Measurements from ENCODE around the gene FRRS1.

The FRRS1 gene

GRCh38 chr1:99789715-99790114 lies 23.3 kb upstream of the FRRS1 start:
- Histone ChIP-seq H4K8ac (ENCODE audit: low read length) (no peak overlapping the region), H3K4ac (ENCODE audit: low read depth in 1 of 2, low read length in 2 of 2) (no peak overlapping the region), H2BK5ac (ENCODE audit: low read depth, low read length, poor library complexity, severe bottlenecking) (no peak overlapping the region), H3K27me3 (ENCODE audit: control insufficient read depth in 1 of 2, insufficient read depth in 1 of 2, low read length in 2 of 2) (no peaks in the 10 kb centered on the region), H3K36me3 (ENCODE audit: control insufficient read depth in 1 of 2, insufficient read depth in 2 of 2, low read depth in 1 of 2, low read length in 2 of 2) (no peaks in the 10 kb centered on the region), H3K4me3 (ENCODE audit: insufficient read depth in 1 of 2, low read depth in 1 of 2, low read length in 2 of 2) (no peak overlapping the region), H3K9ac (ENCODE audit: low read length) (no peak overlapping the region), H3K14ac (ENCODE audit: low read length in 2 of 2) (no peak overlapping the region), H2AFZ (ENCODE audit: low read depth, low read length) (no peak overlapping the region), H3K79me1 (replicated peaks; ENCODE audit: low read length, poor library complexity, severe bottlenecking) (no peaks in the 10 kb centered on the region), H3K4me2 (ENCODE audit: low read length, poor library complexity, severe bottlenecking) (no peak overlapping the region), H2BK12ac (ENCODE audit: low read length in 2 of 2) (no peak overlapping the region), H3K9me3 (ENCODE audit: control insufficient read depth, low read length) (no peaks in the 10 kb centered on the region), H3K23ac (ENCODE audit: low read length in 2 of 2) (no peak overlapping the region), H4K91ac (ENCODE audit: low read length) (no peak overlapping the region), H3K18ac (ENCODE audit: low read depth in 1 of 2, low read length in 2 of 2) (no peak overlapping the region), H3K4me1 (ENCODE audit: control insufficient read depth, insufficient read depth, low read depth, low read length) (no peaks in the 10 kb centered on the region), H2BK15ac (ENCODE audit: low read depth, poor library complexity, severe bottlenecking) (no peak overlapping the region), H2AK5ac (ENCODE audit: low read length, severe bottlenecking) (no peak overlapping the region), H3K27ac (ENCODE audit: low read length, poor library complexity, severe bottlenecking) (no peak overlapping the region), H2BK120ac (ENCODE audit: low read depth, low read length) (no peak overlapping the region)
- WGBS = 56% methylated on average over 2 of the region's 2 CpGs
- DNase-seq = no peak

- no peaks in the 10 kb centered on the region for H3K9me3 ChIP-seq (ENCODE audit: control insufficient read depth, low read length)
- H3K27me3 ChIP-seq (ENCODE audit: control insufficient read depth in 1 of 2, insufficient read depth in 1 of 2, low read length in 2 of 2) = no peaks in the 10 kb centered on the region
- H2BK15ac ChIP-seq (ENCODE audit: low read depth, poor library complexity, severe bottlenecking) = no peak overlapping the region
- no peak overlapping the region for H3K4me2 ChIP-seq (ENCODE audit: low read length, poor library complexity, severe bottlenecking)
- H3K4me3 ChIP-seq (ENCODE audit: insufficient read depth in 1 of 2, low read depth in 1 of 2, low read length in 2 of 2) = no peak overlapping the region
- no peak overlapping the region for H2AK5ac ChIP-seq (ENCODE audit: low read length, severe bottlenecking)
- no peak overlapping the region for H2BK12ac ChIP-seq (ENCODE audit: low read length in 2 of 2)
- H3K36me3 ChIP-seq (ENCODE audit: control insufficient read depth in 1 of 2, insufficient read depth in 2 of 2, low read depth in 1 of 2, low read length in 2 of 2) = no peaks in the 10 kb centered on the region
- no peak overlapping the region for H2BK120ac ChIP-seq (ENCODE audit: low read depth, low read length)
- H3K23ac ChIP-seq (ENCODE audit: low read length in 2 of 2) = no peak overlapping the region
- no peak overlapping the region for H2BK5ac ChIP-seq (ENCODE audit: low read depth, low read length, poor library complexity, severe bottlenecking)
- H3K9ac ChIP-seq (ENCODE audit: low read length) = no peak overlapping the region
- H3K4ac ChIP-seq (ENCODE audit: low read depth in 1 of 2, low read length in 2 of 2) = no peak overlapping the region
- no peaks in the 10 kb centered on the region for H3K79me1 ChIP-seq (replicated peaks; ENCODE audit: low read length, poor library complexity, severe bottlenecking)
- H4K91ac ChIP-seq (ENCODE audit: low read length) = no peak overlapping the region
- no peak overlapping the region for H3K27ac ChIP-seq (ENCODE audit: low read length, poor library complexity, severe bottlenecking)
- H3K4me1 ChIP-seq (ENCODE audit: control insufficient read depth, insufficient read depth, low read depth, low read length) = no peaks in the 10 kb centered on the region
- H3K14ac ChIP-seq (ENCODE audit: low read length in 2 of 2) = no peak overlapping the region
- H2AFZ ChIP-seq (ENCODE audit: low read depth, low read length) = no peak overlapping the region
- no peak overlapping the region for H3K18ac ChIP-seq (ENCODE audit: low read depth in 1 of 2, low read length in 2 of 2)
- no peak overlapping the region for H4K8ac ChIP-seq (ENCODE audit: low read length)
- no peak for DNase-seq
These were observed 22.5 kb upstream of the FRRS1 start for GRCh38 chr1:99788896-99789295.

- Histone ChIP-seq H3K23ac (ENCODE audit: low read length in 2 of 2) (no peak overlapping the region), H3K4me3 (ENCODE audit: insufficient read depth in 1 of 2, low read depth in 1 of 2, low read length in 2 of 2) (no peak overlapping the region), H2AFZ (ENCODE audit: low read depth, low read length) (no peak overlapping the region), H3K4me1 (ENCODE audit: control insufficient read depth, insufficient read depth, low read depth, low read length) (no peaks in the 10 kb centered on the region), H3K9me3 (ENCODE audit: control insufficient read depth, low read length) (no peaks in the 10 kb centered on the region), H3K36me3 (ENCODE audit: control insufficient read depth in 1 of 2, insufficient read depth in 2 of 2, low read depth in 1 of 2, low read length in 2 of 2) (no peaks in the 10 kb centered on the region), H3K27ac (ENCODE audit: low read length, poor library complexity, severe bottlenecking) (no peak overlapping the region), H3K4me2 (ENCODE audit: low read length, poor library complexity, severe bottlenecking) (no peak overlapping the region), H3K9ac (ENCODE audit: low read length) (no peak overlapping the region), H3K79me1 (replicated peaks; ENCODE audit: low read length, poor library complexity, severe bottlenecking) (no peaks in the 10 kb centered on the region), H3K14ac (ENCODE audit: low read length in 2 of 2) (no peak overlapping the region), H3K4ac (ENCODE audit: low read depth in 1 of 2, low read length in 2 of 2) (no peak overlapping the region), H2BK120ac (ENCODE audit: low read depth, low read length) (no peak overlapping the region), H2BK15ac (ENCODE audit: low read depth, poor library complexity, severe bottlenecking) (no peak overlapping the region), H2BK12ac (ENCODE audit: low read length in 2 of 2) (no peak overlapping the region), H2AK5ac (ENCODE audit: low read length, severe bottlenecking) (no peak overlapping the region), H4K91ac (ENCODE audit: low read length) (no peak overlapping the region), H4K8ac (ENCODE audit: low read length) (no peak overlapping the region), H3K18ac (ENCODE audit: low read depth in 1 of 2, low read length in 2 of 2) (no peak overlapping the region), H2BK5ac (ENCODE audit: low read depth, low read length, poor library complexity, severe bottlenecking) (no peak overlapping the region), H3K27me3 (ENCODE audit: control insufficient read depth in 1 of 2, insufficient read depth in 1 of 2, low read length in 2 of 2) (no peaks in the 10 kb centered on the region)
- DNase-seq = no peak
- WGBS = 91% methylated on average over 2 of the region's 2 CpGs
These were observed 20.5 kb upstream of the FRRS1 start for GRCh38 chr1:99786751-99787501.

- Histone ChIP-seq H3K4me3 (ENCODE audit: insufficient read depth in 1 of 2, low read depth in 1 of 2, low read length in 2 of 2) (no peak overlapping the region), H2BK15ac (ENCODE audit: low read depth, poor library complexity, severe bottlenecking) (no peak overlapping the region), H3K27ac (ENCODE audit: low read length, poor library complexity, severe bottlenecking) (no peak overlapping the region), H3K18ac (ENCODE audit: low read depth in 1 of 2, low read length in 2 of 2) (no peak overlapping the region), H3K36me3 (ENCODE audit: control insufficient read depth in 1 of 2, insufficient read depth in 2 of 2, low read depth in 1 of 2, low read length in 2 of 2) (no peaks in the 10 kb centered on the region), H4K91ac (ENCODE audit: low read length) (no peak overlapping the region), H4K8ac (ENCODE audit: low read length) (no peak overlapping the region), H3K9ac (ENCODE audit: low read length) (no peak overlapping the region), H3K9me3 (ENCODE audit: control insufficient read depth, low read length) (no peaks in the 10 kb centered on the region), H2BK12ac (ENCODE audit: low read length in 2 of 2) (no peak overlapping the region), H3K4me1 (ENCODE audit: control insufficient read depth, insufficient read depth, low read depth, low read length) (no peaks in the 10 kb centered on the region), H3K27me3 (ENCODE audit: control insufficient read depth in 1 of 2, insufficient read depth in 1 of 2, low read length in 2 of 2) (no peaks in the 10 kb centered on the region), H3K4ac (ENCODE audit: low read depth in 1 of 2, low read length in 2 of 2) (no peak overlapping the region), H2BK5ac (ENCODE audit: low read depth, low read length, poor library complexity, severe bottlenecking) (no peak overlapping the region), H3K23ac (ENCODE audit: low read length in 2 of 2) (no peak overlapping the region), H2BK120ac (ENCODE audit: low read depth, low read length) (no peak overlapping the region), H3K4me2 (ENCODE audit: low read length, poor library complexity, severe bottlenecking) (no peak overlapping the region), H2AK5ac (ENCODE audit: low read length, severe bottlenecking) (no peak overlapping the region), H3K79me1 (replicated peaks; ENCODE audit: low read length, poor library complexity, severe bottlenecking) (no peaks in the 10 kb centered on the region), H3K14ac (ENCODE audit: low read length in 2 of 2) (no peak overlapping the region), H2AFZ (ENCODE audit: low read depth, low read length) (no peak overlapping the region)
- DNase-seq = no peak
- WGBS = 100% methylated on average over 1 of the region's 2 CpGs
These were observed 18.4 kb upstream of the FRRS1 start for GRCh38 chr1:99784809-99785255.

All from mesenchymal stem cell (in vitro differentiated cells and primary cell).